Activated CD8-positive, alpha-beta memory T cell treated with anti-CD3 and anti-CD28 coated beads, Interleukin-2, amount 50 U/mL, for 24 hours (primary cell): ENCODE results near the gene UBA3.
A peak's percentile ranks its signal among the peaks of the same experiment; 100 is the strongest.

Experiments used
- DNase-seq: peaks from one replicate; pipeline ENCODE4 v3.0.0-alpha.2; 2020; ENCODE audit errors: extremely low read depth

UBA3 gene

DNA sequence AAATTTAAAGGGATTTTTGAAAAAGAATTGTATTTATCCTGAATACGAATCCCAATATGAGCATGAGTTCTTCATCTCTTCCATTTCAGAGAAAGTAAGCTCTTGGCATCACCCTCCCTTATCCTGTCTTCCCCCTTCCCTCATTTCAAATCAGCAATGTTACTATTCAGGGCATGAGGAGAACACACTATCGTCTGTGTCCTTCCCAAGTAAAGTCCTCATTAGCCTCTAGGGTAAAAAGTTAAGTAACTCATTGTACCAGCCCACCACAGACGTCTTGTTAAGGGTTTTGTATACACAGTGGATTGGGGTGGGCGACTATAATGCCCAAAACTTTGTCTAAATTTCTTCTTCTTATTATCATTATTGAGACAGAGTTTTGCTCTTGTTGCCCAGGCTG is 19.4 kb upstream of the UBA3 start:
- DNase-seq = no peak

DNA sequence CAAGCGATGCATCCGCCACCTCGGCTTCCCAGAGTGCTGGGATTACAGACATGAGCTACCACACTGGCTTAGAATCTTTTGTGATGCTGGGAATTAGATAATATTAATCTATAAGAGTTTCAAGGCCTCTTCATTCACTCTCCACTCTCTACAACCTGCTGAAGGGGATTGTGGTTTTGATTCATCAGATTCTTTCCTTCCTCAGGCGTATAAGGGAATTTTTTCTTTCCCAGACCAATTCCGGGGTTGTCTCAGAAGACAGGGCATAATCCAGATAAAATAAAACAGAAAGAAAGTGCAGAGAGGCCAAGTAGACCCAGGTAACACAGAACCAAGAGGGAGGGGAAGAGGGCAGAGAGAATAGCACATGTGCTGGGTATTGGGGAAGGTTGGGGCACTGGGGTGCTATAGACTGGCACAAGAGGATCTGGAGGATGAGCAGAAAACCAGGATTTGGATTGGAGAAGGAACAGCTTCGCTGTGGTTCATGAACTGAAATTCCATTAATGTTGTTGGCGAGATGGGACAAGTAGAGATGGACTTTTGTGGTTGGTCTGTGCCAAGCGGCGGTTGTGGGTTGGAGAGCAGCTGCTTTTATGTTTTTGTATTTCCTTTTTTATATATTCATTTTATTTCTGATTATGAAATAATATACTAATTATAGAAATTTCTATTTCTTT is 17.4 kb upstream of the UBA3 start:
- no peak for DNase-seq

DNA sequence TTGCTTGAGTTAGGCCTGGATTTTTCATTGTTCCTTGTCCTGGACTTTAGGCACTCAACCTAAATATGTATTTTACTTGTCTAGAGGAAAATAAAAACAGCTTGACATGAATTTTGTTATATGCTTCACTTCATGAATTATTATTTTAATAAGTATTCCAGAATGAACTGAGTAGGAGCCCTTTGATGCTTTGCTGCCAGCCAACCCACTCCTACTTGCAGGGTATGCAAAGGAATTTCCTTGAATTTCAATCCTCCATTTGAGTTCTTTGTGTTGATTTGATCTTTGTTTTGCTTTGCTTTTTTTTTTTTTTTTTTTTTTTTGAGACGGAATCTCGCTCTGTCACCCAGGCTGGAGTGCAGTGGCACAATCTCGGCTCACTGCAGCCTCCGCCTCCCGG is 16.1 kb upstream of the UBA3 start:
- DNase-seq = no peak

DNA sequence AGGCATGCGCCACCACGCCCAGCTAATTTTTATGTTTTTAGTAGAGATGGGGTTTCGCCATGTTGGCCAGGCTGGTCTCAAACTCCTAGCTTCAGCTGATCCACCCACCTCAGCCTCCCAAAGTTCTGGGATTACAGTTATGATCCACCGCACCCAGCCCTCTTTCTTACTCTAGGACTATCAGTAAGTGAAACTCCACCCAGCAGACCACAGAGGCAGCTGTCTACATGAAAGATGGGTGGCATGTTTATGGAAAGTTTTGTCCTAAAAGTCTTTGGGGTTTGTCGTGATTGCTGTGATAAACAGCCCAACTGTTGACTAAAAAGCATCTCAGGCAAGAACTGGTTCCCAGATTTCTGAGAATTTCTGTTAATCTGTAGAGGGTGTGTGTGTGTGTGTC is 15.5 kb upstream of the UBA3 start:
- DNase-seq = no peak

DNA sequence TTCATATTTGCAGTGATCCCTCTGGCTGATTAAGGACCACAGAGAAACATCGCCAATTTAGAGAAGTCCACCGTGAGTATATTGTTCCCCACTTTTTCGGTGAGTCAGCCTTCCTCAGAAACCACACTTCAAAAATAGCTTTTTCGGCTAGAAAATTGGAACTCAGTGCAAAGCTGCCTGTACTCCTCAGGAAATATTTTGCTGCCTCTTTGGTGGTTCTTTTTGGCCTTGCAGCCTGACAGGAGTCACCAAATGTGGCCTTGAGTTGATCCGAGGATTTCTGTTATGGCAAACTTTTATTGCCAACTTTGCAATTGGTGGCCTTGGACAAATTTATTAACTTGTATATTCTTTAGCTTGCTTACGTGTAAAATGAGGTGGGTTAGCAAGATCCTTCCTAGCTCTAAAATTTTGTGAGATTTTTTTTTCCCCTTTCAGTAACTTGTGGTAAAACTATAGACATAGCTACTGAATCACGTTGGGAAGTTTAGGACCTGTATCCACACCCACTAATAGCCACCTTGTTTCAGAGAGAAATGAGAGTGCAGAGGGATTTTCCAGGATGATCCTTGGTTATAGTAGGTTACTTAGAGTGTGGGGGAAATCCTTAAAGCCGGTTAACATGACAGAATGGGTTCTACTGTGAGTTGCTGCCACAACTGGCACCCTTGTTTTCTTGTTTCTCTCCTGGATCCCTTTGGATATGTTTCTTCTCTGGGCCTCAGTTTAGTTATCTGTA is 14.5 kb upstream of the UBA3 start:
- DNase-seq = no peak

DNA sequence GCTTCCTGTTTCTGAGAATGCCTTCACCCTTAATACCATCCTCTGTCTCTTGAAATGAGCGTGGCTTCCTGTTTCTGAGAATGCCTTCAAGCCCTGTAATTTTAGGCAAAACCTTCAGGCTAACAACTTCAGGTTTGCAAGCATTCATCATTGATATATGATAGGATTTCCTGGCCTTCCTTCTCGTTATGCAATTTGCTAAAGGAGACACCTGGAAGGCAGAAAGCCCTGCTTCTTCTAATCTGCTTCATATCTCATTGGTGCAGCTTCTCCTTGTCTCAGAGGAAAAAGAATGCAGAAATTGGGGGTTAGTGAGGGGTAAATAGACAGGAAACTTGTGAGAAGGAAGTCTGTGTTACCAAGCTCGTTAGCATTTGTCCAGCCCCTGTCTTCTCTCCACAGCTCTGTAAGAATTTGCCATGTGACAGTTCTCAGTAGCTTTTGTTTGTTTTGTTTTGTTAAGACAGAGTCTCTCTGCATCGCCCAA is 11.9 kb upstream of the UBA3 start:
- DNase-seq = no peak

DNA sequence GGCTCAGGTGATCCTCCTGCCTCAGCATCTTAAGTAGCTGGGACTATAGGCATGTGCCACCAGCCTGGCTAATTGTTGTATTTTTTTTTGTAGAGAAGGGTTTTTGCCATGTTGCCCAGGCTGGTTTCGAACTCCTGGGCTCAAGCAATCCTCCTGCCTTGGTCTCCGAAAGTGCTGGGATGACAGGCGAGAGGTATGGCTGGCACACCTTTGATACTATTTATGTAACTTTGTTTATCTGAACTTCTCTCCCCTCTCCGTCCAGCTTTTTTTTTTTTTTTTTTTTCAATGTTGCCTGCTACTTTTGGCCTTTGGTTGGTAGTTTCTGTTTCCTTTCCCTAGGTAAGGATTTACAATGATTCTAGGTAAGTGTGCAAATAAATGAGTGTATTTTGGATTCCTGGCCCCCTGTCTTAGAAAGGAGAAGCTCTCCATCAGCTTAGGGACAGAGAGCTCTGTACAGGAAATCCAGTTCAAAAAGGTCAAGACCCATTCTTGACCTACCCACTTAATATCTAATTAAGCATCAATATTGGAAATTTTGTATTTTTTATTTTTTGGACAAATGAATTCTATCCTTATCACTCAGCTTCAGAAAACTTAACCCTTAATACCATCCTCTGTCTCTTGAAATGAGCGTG is 11.3 kb upstream of the UBA3 start:
- DNase-seq = no peak

DNA sequence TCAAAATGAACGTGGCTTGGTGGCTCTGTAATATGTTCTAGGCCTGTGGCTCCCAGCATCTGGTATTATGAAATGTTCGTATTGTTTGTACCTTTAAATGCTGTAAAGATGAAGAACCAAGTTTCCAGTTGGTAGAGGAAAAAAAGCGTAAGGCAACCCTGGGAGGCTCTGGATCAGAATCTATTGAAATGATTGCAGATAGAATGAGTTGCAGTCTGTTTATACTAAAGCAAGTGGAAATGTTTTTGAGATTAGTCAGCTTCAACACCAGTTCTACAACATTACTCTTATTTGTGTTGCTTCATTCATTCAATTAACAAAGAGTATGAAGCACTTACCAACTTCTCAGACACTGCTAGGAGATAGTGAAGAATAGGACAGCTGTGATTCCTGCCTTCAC is 9.9 kb upstream of the UBA3 start:
- DNase-seq = no peak

DNA sequence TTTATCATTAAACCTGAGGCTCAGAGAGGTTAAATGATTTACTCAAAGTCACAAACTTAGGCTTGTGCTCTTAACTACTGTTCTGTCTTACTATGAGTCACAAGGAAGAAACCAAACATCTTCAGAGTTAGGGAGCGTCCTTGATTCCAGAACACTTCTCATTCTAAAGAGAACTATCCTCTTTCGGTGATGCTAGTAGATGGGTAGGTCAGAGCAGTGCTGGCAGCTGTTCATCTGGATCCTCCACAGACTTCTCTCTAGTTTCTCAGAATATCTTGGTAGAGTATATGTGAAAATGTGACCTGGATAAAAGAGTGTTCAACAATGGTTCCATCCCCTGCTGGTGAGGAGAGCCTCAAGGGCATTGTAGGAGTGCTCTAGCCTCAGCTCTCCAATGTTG is 7.9 kb upstream of the UBA3 start:
- DNase-seq = no peak

DNA sequence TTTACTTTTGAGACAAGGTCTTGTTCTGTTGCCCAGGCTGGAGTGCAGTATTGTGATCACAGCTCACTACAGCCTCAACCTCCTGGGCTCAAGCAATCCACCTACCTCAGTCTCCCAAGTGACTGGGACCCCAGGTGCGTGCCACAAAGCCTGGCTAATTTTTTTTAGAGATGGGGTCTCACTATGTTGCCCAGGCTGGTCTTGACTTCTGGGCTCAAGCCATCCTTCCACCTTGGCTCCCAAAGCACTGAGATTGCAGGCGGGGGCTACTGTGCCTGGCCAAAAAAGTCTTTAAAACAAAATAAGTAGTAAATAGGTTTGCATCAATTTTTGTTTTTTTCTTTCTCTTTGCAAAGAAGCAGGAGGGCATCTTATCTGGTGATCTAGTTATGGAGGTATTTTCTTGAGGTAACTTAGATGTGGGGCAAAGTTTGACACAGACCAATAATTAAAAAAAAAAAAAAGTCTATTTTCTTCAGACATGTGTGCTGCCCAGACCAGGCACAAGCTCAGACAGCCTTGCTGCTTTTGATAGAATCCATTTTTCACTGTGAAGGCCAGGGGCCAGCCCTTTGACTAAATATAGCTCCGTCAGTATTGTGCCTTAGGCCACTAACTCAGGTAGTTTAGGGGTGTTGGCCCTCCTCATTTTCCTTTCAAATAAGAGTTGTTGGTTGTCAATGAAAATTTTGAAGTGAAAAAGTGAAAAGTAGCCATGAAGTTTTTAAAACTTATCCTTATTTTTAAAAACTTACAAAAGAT is 7.0 kb upstream of the UBA3 start:
- no peak for DNase-seq

DNA sequence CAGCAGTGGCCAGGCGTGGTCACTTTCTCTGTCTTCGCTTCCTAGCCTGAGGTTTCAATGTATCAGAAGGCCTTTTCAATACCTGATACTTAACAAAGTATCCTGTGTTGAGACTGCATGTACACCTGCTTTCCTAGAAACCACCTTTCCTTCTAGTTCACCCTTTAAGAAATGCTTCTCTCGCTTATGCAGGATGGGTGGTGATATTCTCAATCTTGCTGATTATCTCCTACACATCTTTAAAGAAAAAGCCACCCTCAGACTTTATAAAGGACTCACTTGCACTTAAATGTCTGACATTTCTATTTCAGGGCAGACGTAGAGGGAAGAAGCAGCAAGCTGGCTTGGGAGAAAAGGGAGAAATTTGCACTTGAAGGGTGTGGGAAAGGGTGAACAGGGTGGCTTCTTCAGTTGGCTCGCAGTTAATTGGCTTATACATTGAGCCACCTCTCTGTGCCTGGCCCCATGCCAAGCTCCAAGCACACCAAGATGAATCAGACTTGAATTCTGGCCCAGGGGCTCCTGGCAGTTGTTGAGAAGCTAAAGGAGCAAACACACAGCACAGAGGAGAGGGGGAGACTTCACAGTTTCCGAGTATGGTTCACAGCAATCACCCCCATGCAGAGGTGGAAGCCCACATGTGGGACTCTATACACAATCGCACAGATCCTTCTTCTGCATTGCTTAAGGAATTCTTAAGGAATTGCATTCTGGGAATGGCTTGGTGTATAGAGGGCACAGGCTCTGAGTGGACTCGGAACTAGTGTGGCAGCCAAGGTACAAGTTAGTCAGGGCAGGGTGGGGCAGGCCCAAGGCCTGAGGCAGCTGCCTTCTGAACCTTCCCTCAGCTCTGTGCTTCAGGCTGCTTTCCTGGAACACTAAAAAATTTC is 5.9 kb upstream of the UBA3 start:
- peak; percentile 55 for DNase-seq

DNA sequence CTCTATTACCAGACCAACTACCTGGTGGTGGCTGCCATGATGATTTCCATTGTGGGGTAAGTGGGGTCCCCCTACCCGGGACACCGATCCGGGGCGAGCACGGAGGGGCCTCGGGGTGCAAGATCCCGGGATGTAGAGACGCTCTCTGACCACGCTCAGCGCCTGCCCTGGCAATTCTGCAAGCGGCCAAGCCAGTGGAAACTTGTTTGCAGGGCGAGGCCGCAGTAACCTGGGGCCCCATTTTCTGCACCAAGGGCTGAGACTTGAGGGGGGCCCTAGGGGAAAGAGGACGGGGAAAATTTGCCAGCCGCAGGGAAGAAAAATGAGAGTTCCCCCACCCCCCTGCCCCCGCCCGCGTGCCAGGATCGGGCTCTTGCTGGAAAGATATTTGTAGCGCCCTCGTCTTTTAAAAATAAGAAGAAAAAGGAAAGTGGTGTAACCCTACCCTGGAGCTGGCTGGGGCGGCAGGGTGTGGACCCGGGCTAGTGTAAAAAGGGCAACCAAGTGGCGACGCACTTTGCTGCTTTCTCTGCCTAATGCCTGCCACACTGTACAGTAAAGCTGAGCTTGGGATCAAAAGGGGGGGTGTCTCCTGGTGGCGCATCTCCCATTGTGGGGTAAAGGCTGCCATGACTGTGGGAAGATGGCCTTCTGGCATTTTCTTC is 5.1 kb upstream of the UBA3 start:
- DNase-seq = no peak

DNA sequence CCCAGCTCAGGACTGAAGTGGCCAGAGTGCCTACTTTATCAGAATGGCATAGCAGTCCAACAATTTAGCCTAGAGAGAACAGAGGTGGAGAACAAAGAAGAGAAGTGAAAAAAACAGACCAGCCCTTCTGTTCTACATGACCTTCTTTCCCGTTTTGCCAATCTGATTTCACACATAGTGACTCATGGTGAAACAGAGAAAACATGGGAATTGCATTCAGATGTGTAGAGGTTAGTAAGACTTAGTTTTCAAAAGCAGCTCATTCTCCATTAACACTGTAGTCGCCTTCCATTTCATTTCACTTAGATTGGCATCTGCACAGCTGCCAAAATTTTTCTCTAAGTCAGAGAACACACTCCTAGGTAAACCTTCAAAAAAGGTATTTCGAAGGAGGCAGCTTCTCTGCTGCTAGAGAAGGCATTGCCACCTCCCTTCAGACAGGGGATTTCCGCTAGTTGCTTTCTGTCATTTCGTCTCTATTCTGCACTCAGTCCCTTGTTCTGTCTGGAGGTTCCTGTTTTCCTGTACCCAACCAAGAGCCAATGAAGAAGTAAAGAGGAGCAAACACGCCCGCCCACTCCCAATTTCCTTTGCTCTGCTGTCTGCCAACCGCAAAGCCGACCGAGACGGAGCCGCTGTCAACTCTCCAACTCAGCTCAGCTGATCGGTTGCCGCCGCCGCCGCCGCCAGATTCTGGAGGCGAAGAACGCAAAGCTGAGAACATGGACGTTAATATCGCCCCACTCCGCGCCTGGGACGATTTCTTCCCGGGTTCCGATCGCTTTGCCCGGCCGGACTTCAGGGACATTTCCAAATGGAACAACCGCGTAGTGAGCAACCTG is 4.4 kb upstream of the UBA3 start, which contains the start of gene ARL6IP5:
ARL6IP5 (plus strand) TSS at position 612 of the 842 bp plus-strand sequence; CDS start at position 723, 111 bp downstream.
- DNase-seq = peak; percentile 82

DNA sequence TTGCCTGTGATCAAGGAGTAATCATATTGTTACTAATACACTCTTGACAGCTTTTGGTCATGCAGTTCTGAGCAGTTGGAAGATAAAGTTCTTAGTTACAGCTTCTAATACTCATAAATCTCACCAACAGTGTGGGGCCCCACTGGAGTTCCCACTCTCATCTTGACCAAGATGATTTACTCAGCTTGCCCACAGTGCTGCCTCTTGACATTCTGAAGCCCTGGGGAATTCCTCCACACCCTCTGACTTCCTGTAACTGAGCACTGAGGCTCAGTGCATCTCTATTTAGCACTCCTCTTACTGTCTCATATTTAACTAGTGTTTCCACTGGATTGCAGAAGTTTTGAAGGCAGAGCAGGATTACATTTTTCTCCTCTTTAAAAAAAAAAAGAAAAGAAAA is 2.6 kb upstream of the UBA3 start:
- DNase-seq = peak; percentile 65

DNA sequence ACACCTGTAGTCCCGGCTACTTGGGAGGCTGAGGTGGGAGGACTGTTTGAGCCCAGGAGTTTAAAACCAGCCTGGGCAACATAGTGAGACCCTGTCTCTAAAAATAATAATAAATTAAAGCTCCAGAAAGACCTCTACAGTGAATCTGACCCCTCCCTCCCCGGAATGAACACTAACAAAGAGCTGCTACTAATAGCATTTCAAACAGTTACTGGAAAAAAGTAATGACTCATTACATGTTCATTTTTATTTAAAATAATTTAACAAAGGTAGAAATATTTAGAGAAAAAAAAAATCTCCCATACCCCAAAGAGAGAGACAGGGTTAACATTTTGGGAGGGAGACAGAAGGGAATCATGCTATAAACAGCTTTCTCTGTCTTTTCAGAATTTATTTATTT is 2.2 kb upstream of the UBA3 start:
- no peak for DNase-seq

DNA sequence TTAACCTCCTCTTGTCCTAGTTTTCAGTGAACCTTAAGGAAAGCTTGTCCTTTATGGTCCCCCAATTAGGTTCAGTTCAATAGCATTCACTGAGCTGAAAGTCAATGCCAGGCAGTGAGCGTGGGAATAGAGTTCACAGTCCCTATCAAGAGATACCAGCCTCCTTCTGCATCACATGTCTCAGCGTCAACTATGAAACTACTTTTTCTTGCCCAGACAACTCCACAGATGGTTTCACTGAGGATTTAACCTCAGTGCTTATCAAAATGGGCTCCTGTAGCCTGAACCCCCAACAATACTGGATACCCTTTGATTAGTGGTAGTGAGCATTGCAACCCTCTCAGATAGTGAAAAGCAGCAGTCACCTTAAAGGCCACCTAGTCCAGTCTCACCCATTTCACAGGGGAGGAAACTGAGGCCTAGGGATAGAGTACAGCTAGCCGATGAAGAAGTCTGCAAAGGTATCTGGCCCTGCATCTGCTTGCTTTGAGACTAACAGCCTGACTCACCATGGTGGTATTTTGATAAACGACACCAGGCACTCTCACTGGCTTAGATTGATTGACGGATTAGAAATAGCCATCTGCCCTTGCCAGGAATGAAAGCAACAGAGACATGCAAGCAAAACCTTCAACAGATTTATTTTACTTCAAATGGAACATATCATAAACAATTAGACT is 1.6 kb upstream of the UBA3 start:
- no peak for DNase-seq

DNA sequence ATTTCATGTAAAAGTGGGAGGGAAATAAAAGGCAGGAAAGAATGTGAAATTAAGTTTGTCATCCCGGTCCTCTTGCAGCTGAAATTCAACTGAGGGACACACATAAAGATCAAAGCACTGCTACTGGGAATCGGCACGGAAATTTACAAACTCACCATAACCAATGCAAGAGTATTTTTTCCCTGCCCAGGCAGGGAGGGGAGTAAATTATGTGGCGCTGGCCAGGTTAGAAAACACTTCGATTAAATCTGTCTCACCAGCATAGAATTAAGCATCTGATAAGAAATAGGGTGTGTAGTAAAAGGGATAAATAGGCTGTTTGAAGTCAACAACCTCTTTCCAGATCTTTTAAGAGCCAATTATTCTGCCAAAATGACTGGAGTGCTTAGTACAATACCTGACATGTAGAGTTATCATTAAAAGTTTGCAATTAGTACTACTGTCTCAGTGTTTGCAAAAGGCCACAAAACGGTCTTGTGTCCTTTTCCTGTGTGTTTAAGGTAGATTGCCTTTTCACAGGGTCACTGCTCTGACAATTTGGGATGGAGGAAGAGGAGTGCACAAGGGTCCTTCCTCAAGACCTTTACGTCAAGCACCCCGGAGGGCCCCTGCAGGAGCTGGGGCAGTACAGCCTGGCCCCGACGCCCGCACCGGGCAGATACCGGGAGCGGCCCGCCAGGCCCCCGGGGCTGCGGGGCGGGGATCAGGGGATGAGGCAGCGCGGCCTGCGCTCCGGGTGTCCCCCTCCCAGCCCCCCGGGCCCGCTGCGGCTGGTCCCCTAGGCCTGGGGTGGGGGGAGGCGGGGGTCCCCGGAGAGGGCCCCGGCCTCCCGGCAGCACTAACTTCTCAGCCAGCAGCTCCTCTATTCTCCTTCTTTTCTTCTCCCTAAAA is 651 bp downstream of the UBA3 start:
- no peak for DNase-seq

DNA sequence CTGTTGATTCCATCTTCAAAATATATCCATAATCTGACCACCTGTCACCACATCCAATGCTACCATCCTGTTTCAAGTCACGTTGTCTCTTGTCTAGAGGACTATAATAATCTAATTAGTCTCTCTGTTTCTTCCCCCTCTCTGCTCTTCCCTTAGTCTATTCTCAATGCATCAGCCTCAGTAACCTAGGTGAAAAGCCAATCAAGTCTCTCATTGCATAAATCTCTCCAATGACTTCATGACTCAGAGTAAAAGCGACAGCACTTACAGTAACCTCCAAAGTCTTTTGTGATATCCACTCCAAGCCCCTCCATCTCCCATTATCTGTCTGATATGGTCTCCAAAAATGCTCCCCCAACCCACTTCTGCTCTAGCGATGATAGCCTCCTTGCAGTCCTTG is 7.2 kb downstream of the UBA3 start:
- DNase-seq = no peak
